H1 (cell line): ENCODE measurements around the gene KRT32. TPM values are rescaled to one million over a fixed set of nuclear protein-coding genes. Genes with fewer than 3 reads are reported as not detected.

Source experiments
- CTCF ChIA-PET: fragments of 300-600 bp; sonication (Branson Sonifier 250); formaldehyde crosslinking; loops from one replicate; lab custom pipeline; 2021; ENCODE audit not compliant: partially characterized antibody; lab: Charles Lee
- POLR2A ChIA-PET: fragments of 300-600 bp; sonication (Branson Sonifier 250); formaldehyde crosslinking; loops from one replicate; lab custom pipeline; 2021; ENCODE audit warnings: inconsistent platforms; ENCODE audit not compliant: partially characterized antibody; lab: Charles Lee
- DNase-seq, 2 experiments: peaks; one replicate each; pipeline versions ENCODE4 v3.0.0 to v3.0.0-alpha.2; 2010 to 2022; ENCODE audit warnings: low spot score in 2 of 2, low read depth in 1 of 2, mixed read lengths in 1 of 2
- FAIRE-seq: peaks from 2 replicates; lab custom pipeline; 2011; peaks lifted over from hg19 to GRCh38; lab: Jason Lieb, UNC
- H2AFZ ChIP-seq: 2 replicates; pipeline ENCODE4 v1.8.1; 2012; ENCODE audit warnings: low read length, inconsistent platforms
- H2AK5ac ChIP-seq: 2 replicates; pipeline ENCODE4 v1.6.1; 2013; ENCODE audit warnings: low read depth, low read length
- H2BK120ac ChIP-seq: replicated peaks from 2 replicates; pipeline ENCODE3; 2013; ENCODE audit warnings: low read depth, low read length, inconsistent platforms
- H2BK12ac ChIP-seq: 2 replicates; pipeline ENCODE4 v1.6.1; 2013; ENCODE audit warnings: low read depth, low read length
- H2BK15ac ChIP-seq: 2 replicates; pipeline ENCODE4 v1.6.1; 2013; ENCODE audit warnings: low read length
- H2BK20ac ChIP-seq: 2 replicates; pipeline ENCODE4 v1.6.1; 2013; ENCODE audit warnings: low read length
- H2BK5ac ChIP-seq: 2 replicates; pipeline ENCODE4 v1.6.1; 2013; ENCODE audit warnings: low read depth, low read length
- H3K14ac ChIP-seq: 2 replicates; pipeline ENCODE4 v1.6.1; 2013; ENCODE audit warnings: inconsistent platforms; ENCODE audit not compliant: insufficient read length
- H3K18ac ChIP-seq: 2 replicates; pipeline ENCODE4 v1.6.1; 2013; ENCODE audit warnings: low read length; ENCODE audit errors: extremely low read depth
- H3K23ac ChIP-seq: 2 replicates; pipeline ENCODE4 v1.6.1; 2013; ENCODE audit warnings: inconsistent platforms; ENCODE audit not compliant: insufficient read length
- H3K23me2 ChIP-seq: 2 replicates; pipeline ENCODE4 v1.6.1; 2013; ENCODE audit warnings: low read depth, low read length
- H3K27ac ChIP-seq: 2 replicates; pipeline ENCODE4 v1.6.1; 2011; ENCODE audit warnings: low read depth, low read length, inconsistent platforms
- H3K27me3 ChIP-seq, 4 experiments: replicated peaks in 1 of 4; 1 replicate in 1 of 4; 2 replicates in 3 of 4; pipeline versions ENCODE4 v1.6.1 to v1.8.1; 2011 to 2013; ENCODE audit warnings: low read length in 3 of 4, mild to moderate bottlenecking in 3 of 4, inconsistent platforms in 2 of 4, mixed read lengths in 2 of 4, moderate library complexity in 1 of 4; ENCODE audit not compliant: control insufficient read depth in 3 of 4, insufficient read depth in 3 of 4; ENCODE audit errors: extremely low read depth in 1 of 4
- H3K36me3 ChIP-seq, 4 experiments: 2 replicates each; pipeline versions ENCODE4 v1.6.1 to v1.8.1; 2011 to 2013; ENCODE audit warnings: mild to moderate bottlenecking in 4 of 4, low read length in 3 of 4, moderate library complexity in 2 of 4, control low read depth in 1 of 4, inconsistent platforms in 1 of 4; ENCODE audit not compliant: insufficient read depth in 4 of 4, control insufficient read depth in 2 of 4
- H3K4ac ChIP-seq: replicated peaks from 2 replicates; pipeline ENCODE3; 2013; ENCODE audit warnings: low read length, low read depth, mixed read lengths, inconsistent platforms; ENCODE audit not compliant: insufficient read length
- H3K4me1 ChIP-seq, 4 experiments: replicated peaks in 1 of 4; 1 replicate in 1 of 4; 2 replicates in 3 of 4; pipeline versions ENCODE4 v1.6.1 to v1.8.1; 2011 to 2013; ENCODE audit warnings: low read length in 3 of 4, inconsistent platforms in 2 of 4, mixed read lengths in 1 of 4; ENCODE audit not compliant: insufficient read depth in 4 of 4, control insufficient read depth in 3 of 4
- H3K4me2 ChIP-seq, 2 experiments: 2 replicates each; pipeline versions ENCODE4 v1.6.1 to v1.8.1; 2011 to 2013; ENCODE audit warnings: low read depth in 2 of 2, low read length in 2 of 2, control low read depth in 1 of 2, inconsistent platforms in 1 of 2, mild to moderate bottlenecking in 1 of 2; ENCODE audit not compliant: insufficient read depth in 1 of 2
- H3K4me3 ChIP-seq, 4 experiments: fragments of 200-600, 300-600 bp in 1 of 4; sonication (generic), shearing (Covaris generic), sonication (Bioruptor Twin) in 1 of 4; 2 replicates each; pipeline versions ENCODE4 v1.5.1 to v1.8.1; 2011 to 2016; ENCODE audit warnings: low read length in 4 of 4, low read depth in 3 of 4, control low read depth in 2 of 4, inconsistent platforms in 2 of 4, mild to moderate bottlenecking in 2 of 4, mixed read lengths in 1 of 4, moderate library complexity in 1 of 4; ENCODE audit not compliant: insufficient read depth in 2 of 4; ENCODE audit errors: extremely low read depth in 1 of 4
- H3K56ac ChIP-seq: replicated peaks from 2 replicates; pipeline ENCODE3; 2013; ENCODE audit warnings: low read depth, mild to moderate bottlenecking, mixed read lengths, low read length, inconsistent platforms; ENCODE audit not compliant: insufficient read length
- H3K79me1 ChIP-seq: 2 replicates; pipeline ENCODE4 v1.6.1; 2013; ENCODE audit warnings: low read depth, low read length, control low read depth
- H3K79me2 ChIP-seq, 2 experiments: 2 replicates each; pipeline versions ENCODE4 v1.6.1 to v1.8.1; 2012 to 2013; ENCODE audit warnings: low read length in 2 of 2, mild to moderate bottlenecking in 2 of 2, inconsistent platforms in 1 of 2; ENCODE audit not compliant: insufficient read depth in 2 of 2, control insufficient read depth in 1 of 2
- H3K9ac ChIP-seq, 4 experiments: replicated peaks in 1 of 4; 1 replicate in 1 of 4; 2 replicates in 3 of 4; pipeline versions ENCODE4 v1.6.1 to v1.8.1; 2011 to 2013; ENCODE audit warnings: low read depth in 3 of 4, low read length in 3 of 4, control low read depth in 2 of 4, mild to moderate bottlenecking in 2 of 4, moderate library complexity in 2 of 4, inconsistent platforms in 1 of 4; ENCODE audit errors: extremely low read depth in 1 of 4
- H3K9me3 ChIP-seq, 2 experiments: 2 replicates each; pipeline versions ENCODE4 v1.6.1 to v1.8.1; 2012 to 2013; ENCODE audit warnings: mild to moderate bottlenecking in 2 of 2, moderate library complexity in 2 of 2, control low read depth in 1 of 2, inconsistent platforms in 1 of 2, low read depth in 1 of 2, low read length in 1 of 2, mixed read lengths in 1 of 2; ENCODE audit not compliant: insufficient read depth in 2 of 2
- H4K20me1 ChIP-seq, 2 experiments: replicated peaks in 1 of 2; 2 replicates each; pipeline versions ENCODE3 to v1.8.1; 2011 to 2013; ENCODE audit warnings: inconsistent platforms in 2 of 2, low read length in 2 of 2, mild to moderate bottlenecking in 1 of 2; ENCODE audit not compliant: insufficient read depth in 2 of 2, control insufficient read depth in 1 of 2
- H4K5ac ChIP-seq: 2 replicates; pipeline ENCODE4 v1.6.1; 2013; ENCODE audit warnings: low read length, low read depth, mixed read lengths, inconsistent platforms; ENCODE audit not compliant: insufficient read length
- H4K8ac ChIP-seq: 2 replicates; pipeline ENCODE4 v1.8.0; 2013; ENCODE audit warnings: mild to moderate bottlenecking, moderate library complexity, low read length, inconsistent platforms; ENCODE audit not compliant: insufficient read depth; ENCODE audit errors: extremely low read depth
- H4K91ac ChIP-seq: replicated peaks from 2 replicates; pipeline ENCODE3; 2013; ENCODE audit warnings: low read length, mixed read lengths, inconsistent platforms; ENCODE audit not compliant: insufficient read length
- CHD2 ChIP-seq: IDR thresholded peaks from 2 replicates; pipeline ENCODE4 v1.6.1; 2012; ENCODE audit warnings: low read length, improper control_type of control experiment
- HDAC6 ChIP-seq: IDR thresholded peaks from one replicate; pipeline ENCODE4 v1.7.1; 2012; ENCODE audit warnings: low read depth, mild to moderate bottlenecking, inconsistent platforms, low read length, moderate library complexity
- JUN ChIP-seq: IDR thresholded peaks from 2 replicates; pipeline ENCODE4 v1.6.1; 2011; ENCODE audit warnings: low read depth, mild to moderate bottlenecking, improper control_type of control experiment, low read length
- NANOG ChIP-seq: IDR thresholded peaks from 2 replicates; pipeline ENCODE4 v1.6.1; 2011; ENCODE audit warnings: low read length, low read depth, mild to moderate bottlenecking, inconsistent platforms; ENCODE audit not compliant: insufficient read depth, poor library complexity, severe bottlenecking
- PHF8 ChIP-seq: fragments of 200-600 bp; sonication (generic); conservative IDR thresholded peaks from 2 replicates; pipeline ENCODE4 v1.7.1; 2012; ENCODE audit warnings: low read depth, mild to moderate bottlenecking, inconsistent platforms, low read length, moderate library complexity
- SAP30 ChIP-seq: fragments of 300-600 bp; sonication (generic); IDR thresholded peaks from 2 replicates; pipeline ENCODE4 v1.7.1; 2012; ENCODE audit warnings: low read length, moderate library complexity, mild to moderate bottlenecking, inconsistent platforms; ENCODE audit not compliant: insufficient read depth, insufficient replicate concordance
- SIRT6 ChIP-seq: IDR thresholded peaks from one replicate; pipeline ENCODE4 v1.7.1; 2012; ENCODE audit warnings: low read length, inconsistent platforms
- SP2 ChIP-seq: IDR thresholded peaks from 2 replicates; pipeline ENCODE4 v1.6.1; 2012; ENCODE audit warnings: mild to moderate bottlenecking, low read length, inconsistent platforms
- SUZ12 ChIP-seq: fragments of 200-600 bp; sonication (generic); IDR thresholded peaks from 2 replicates; pipeline ENCODE4 v1.6.1; 2012; ENCODE audit warnings: mild to moderate bottlenecking, inconsistent platforms, low read length, moderate library complexity, mixed read lengths
- ZNF274 ChIP-seq: IDR thresholded peaks from 2 replicates; pipeline ENCODE4 v1.7.0; 2012; ENCODE audit warnings: low read length, borderline replicate concordance; ENCODE audit errors: extremely low read depth
- WGBS, 2 experiments: shearing (Covaris generic) in 1 of 2; methylation state at CpG; one replicate each; pipeline versions ENCODE4 v1.1.6 to v1.1.7; 2013 to 2015; ENCODE audit warnings: low lambda C conversion rate in 2 of 2, mixed read lengths in 2 of 2, inconsistent platforms in 1 of 2, low coverage in 1 of 2, missing lambda C conversion rate in 1 of 2; ENCODE audit not compliant: insufficient replicate concordance in 2 of 2, insufficient coverage in 1 of 2, insufficient read length in 1 of 2; ENCODE audit errors: extremely low coverage in 1 of 2, missing lambda C conversion rate in 1 of 2; 5-methylcytosine and 5-hydroxymethylcytosine counted together
- polyA plus RNA-seq, 7 experiments: library from polyadenylated mRNA; depleted of rRNA in 3 of 7; stranded (reverse) in 5 of 7; unstranded in 2 of 7; fragments of >200 nt in 5 of 7; fragments of 200-250 nt in 2 of 7; gene quantifications; 1 replicate in 5 of 7; 2 replicates in 1 of 7; 4 replicates in 1 of 7; pipeline versions ENCODE4 v1.2.1 to v1.2.3, GENCODE V29; 2011 to 2013; ENCODE audit warnings: missing spikeins in 2 of 7, mixed read lengths in 2 of 7
- total RNA-seq: library from RNA; stranded (reverse); fragmentation: NEBNext Ultra II Directional; extraction: Animal tissue kit (Norgen Biotek cat#: 25700); gene quantifications from 2 replicates; pipeline ENCODE4 v1.2.1, GENCODE V29; 2021
- TF ChIP-seq, protein P1 (sequence below), 3 experiments: IDR thresholded peaks; 1 replicate in 2 of 3; 2 replicates in 1 of 3; pipeline versions ENCODE4 v1.5.1 to v1.6.1; 2011; ENCODE audit warnings: low read length in 3 of 3, mild to moderate bottlenecking in 3 of 3, inconsistent platforms in 2 of 3, low read depth in 1 of 3, moderate library complexity in 1 of 3; ENCODE audit not compliant: insufficient read depth in 1 of 3; ENCODE audit errors: control extremely low read depth in 1 of 3

KRT32 gene
- total and polyA plus RNA-seq, 2 of the 8 experiments (the other 6 are each of a cell fraction or from before 2014, with no cell fraction given): not detected

DNA sequence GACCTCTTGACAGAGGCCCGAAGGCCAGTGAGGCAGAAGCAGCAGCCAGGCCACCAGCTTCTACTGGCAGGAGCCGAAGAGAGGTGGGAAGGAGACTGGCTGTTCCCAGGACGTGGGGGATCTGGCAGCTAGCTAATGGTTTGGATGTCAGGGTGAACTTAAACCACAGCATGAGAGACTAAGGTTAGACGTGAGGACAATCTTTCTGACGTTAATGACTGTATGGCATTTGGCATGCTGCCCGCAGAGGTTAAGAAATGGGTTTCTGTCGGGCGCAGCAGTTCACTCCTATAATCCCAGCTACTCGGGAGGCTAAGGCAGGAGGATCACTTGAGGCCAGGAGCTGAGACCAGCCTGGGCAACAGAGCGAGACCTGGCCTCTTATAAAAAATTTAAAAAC lies 44.5 kb upstream of the KRT32 start:
- FAIRE-seq: no peak
- no peak overlapping the region for H2BK120ac ChIP-seq
- H3K27me3 ChIP-seq: no peaks in the 10 kb centered on the region; a peak in 1 of 7 replicates
- H2BK12ac ChIP-seq: peak overlapping the region; percentile 42; the same call in 1 of the 2 replicates
- H3K4me1 ChIP-seq: peaks cover 0 to 5% (median 3%) of the 10 kb centered on the region in 4 experiments; a peak in 5 of 7 replicates
- TF ChIP-seq SUZ12 (no peak), CHD2 (no peak), JUN (no peak), ZNF274 (no peak), PHF8 (no peak), HDAC6 (no peak), SAP30 (no peak), SIRT6 (no peak), SP2 (no peak), NANOG (no peak)
- TF ChIP-seq, protein P1, sequence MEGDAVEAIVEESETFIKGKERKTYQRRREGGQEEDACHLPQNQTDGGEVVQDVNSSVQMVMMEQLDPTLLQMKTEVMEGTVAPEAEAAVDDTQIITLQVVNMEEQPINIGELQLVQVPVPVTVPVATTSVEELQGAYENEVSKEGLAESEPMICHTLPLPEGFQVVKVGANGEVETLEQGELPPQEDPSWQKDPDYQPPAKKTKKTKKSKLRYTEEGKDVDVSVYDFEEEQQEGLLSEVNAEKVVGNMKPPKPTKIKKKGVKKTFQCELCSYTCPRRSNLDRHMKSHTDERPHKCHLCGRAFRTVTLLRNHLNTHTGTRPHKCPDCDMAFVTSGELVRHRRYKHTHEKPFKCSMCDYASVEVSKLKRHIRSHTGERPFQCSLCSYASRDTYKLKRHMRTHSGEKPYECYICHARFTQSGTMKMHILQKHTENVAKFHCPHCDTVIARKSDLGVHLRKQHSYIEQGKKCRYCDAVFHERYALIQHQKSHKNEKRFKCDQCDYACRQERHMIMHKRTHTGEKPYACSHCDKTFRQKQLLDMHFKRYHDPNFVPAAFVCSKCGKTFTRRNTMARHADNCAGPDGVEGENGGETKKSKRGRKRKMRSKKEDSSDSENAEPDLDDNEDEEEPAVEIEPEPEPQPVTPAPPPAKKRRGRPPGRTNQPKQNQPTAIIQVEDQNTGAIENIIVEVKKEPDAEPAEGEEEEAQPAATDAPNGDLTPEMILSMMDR (IDR thresholded peaks at IDR 0.05; ENCODE audit: control extremely low read depth in 1 of 3, insufficient read depth in 1 of 3, low read depth in 1 of 3, low read length in 3 of 3): no peak
- no peak overlapping the region for H2BK20ac ChIP-seq
- H3K14ac ChIP-seq: no peak overlapping the region
- ChIA-PET CTCF (interaction anchor here (0.6 to 33.9 kb wide), 6 partner anchors 11 to 626 kb away, joined by 3 to 427 read pairs (median 3); partner anchors contain the start of genes KRT20 and KRT36), POLR2A (interaction anchor here (1.1 to 2.5 kb wide), 3 partner anchors 9 to 37 kb away, joined by 3 to 8 read pairs (median 3); no protein-coding TSS in a partner anchor)
- no peak overlapping the region for H4K8ac ChIP-seq
- H4K20me1 ChIP-seq: no peaks in the 10 kb centered on the region
- no peak overlapping the region for H2BK15ac ChIP-seq
- H2BK5ac ChIP-seq: no peak overlapping the region
- DNase-seq: no peak
- H3K4ac ChIP-seq: no peak overlapping the region
- H3K9me3 ChIP-seq: no peaks in the 10 kb centered on the region
- no peaks in the 10 kb centered on the region for H3K79me1 ChIP-seq
- H3K56ac ChIP-seq: no peak overlapping the region
- H3K4me2 ChIP-seq: no peak overlapping the region
- H2AK5ac ChIP-seq: no peak overlapping the region
- H2AFZ ChIP-seq: no peak overlapping the region
- no peak overlapping the region for H3K4me3 ChIP-seq
- no peaks in the 10 kb centered on the region; the same call in 1 of the 2 replicates for H3K23me2 ChIP-seq
- H3K36me3 ChIP-seq: no peaks in the 10 kb centered on the region
- no peak overlapping the region for H3K18ac ChIP-seq
- H4K5ac ChIP-seq: no peak overlapping the region
- H4K91ac ChIP-seq: no peak overlapping the region
- no peak overlapping the region for H3K27ac ChIP-seq
- H3K79me2 ChIP-seq: no peaks in the 10 kb centered on the region
- no peak overlapping the region for H3K9ac ChIP-seq
- 94% methylated on average over 10 of the region's 10 CpGs; no CpG with 5 or more reads in 1 of the 2 experiments for WGBS, 2 experiments
- no peak overlapping the region for H3K23ac ChIP-seq
